Fibroblast of villous mesenchyme (primary cell): ENCODE data around the gene MAGEA11. TPM values are rescaled to one million over a fixed set of nuclear protein-coding genes. Genes with fewer than 3 reads are reported as not detected.

Source experiments
- DNase-seq: peaks from one replicate; pipeline ENCODE4 v3.0.0-alpha.2; 2010; ENCODE audit warnings: low read depth
- H3K4me3 ChIP-seq: 2 replicates; pipeline ENCODE4 v1.5.1; 2011; ENCODE audit warnings: low read depth, mild to moderate bottlenecking, low read length
- total RNA-seq: library from RNA; depleted of rRNA; stranded (reverse); fragments of >200 nt; gene quantifications from 2 replicates; pipeline ENCODE4 v1.2.3, GENCODE V29; 2012
- TF ChIP-seq, protein P1 (sequence below): IDR thresholded peaks from 2 replicates; pipeline ENCODE4 v1.5.1; 2012; ENCODE audit warnings: low read depth, mild to moderate bottlenecking, low read length; ENCODE audit not compliant: insufficient read depth

Gene MAGEA11
- total RNA-seq, 1 donor = not detected

DNA sequence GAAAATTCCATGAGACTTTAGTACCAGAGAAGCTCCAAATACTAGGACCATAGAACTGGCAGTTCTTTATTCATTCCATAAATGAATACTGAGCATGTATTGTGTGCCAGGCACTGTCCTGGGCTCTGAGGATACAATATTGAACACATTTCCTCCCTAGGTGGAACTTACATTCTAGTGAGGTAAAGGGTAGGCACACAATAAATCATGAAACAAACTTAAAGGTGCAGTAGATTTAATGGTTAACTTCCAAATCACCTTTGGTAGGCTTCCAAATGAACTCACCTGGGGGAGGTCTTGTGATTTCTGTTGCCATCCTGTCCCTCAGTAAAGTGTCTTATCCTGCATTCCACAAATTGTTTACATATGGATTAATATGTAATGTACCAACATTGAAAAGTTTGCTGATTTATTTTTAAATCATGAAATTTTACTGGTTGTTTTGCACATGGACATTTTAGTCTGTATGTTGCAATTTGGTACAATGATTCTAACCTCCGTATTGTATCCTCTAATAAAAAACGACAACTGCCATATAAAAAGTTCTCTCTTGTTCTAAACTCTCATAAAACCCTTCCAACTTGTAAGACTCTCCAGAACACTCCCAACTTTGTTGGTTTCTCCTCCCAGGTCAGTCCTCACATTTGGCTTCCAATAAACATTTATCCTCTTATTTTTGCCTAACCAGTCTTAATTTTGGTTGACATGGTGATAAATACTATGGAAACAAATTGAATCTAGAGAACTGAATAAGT is 4.5 kb upstream of the MAGEA11 start:
- TF ChIP-seq, protein P1, sequence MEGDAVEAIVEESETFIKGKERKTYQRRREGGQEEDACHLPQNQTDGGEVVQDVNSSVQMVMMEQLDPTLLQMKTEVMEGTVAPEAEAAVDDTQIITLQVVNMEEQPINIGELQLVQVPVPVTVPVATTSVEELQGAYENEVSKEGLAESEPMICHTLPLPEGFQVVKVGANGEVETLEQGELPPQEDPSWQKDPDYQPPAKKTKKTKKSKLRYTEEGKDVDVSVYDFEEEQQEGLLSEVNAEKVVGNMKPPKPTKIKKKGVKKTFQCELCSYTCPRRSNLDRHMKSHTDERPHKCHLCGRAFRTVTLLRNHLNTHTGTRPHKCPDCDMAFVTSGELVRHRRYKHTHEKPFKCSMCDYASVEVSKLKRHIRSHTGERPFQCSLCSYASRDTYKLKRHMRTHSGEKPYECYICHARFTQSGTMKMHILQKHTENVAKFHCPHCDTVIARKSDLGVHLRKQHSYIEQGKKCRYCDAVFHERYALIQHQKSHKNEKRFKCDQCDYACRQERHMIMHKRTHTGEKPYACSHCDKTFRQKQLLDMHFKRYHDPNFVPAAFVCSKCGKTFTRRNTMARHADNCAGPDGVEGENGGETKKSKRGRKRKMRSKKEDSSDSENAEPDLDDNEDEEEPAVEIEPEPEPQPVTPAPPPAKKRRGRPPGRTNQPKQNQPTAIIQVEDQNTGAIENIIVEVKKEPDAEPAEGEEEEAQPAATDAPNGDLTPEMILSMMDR = no peak
- DNase-seq = no peak
- H3K4me3 ChIP-seq = no peak overlapping the region

DNA sequence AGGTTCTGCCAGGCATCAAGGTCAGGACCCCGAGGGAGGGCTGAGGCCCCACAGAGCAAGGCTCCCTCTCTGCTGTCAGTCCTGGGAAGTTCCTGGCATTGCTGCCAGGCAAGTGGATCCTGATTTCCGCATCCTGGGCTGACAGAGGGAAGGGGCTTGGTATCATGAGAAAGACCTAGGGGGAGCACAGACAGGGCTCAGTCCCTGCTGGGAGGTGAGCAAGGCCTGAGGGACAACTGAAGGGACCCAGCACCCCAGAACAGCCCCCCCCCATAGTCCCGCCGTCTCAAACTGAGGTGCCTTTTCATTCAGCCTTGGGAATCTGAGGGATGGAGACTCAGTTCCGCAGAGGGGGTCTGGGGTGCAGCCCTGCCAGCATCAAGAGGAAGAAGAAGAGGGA is 971 bp downstream of the MAGEA11 start:
- no peak overlapping the region for H3K4me3 ChIP-seq
- TF ChIP-seq, protein P1 = no peak
- no peak for DNase-seq

DNA sequence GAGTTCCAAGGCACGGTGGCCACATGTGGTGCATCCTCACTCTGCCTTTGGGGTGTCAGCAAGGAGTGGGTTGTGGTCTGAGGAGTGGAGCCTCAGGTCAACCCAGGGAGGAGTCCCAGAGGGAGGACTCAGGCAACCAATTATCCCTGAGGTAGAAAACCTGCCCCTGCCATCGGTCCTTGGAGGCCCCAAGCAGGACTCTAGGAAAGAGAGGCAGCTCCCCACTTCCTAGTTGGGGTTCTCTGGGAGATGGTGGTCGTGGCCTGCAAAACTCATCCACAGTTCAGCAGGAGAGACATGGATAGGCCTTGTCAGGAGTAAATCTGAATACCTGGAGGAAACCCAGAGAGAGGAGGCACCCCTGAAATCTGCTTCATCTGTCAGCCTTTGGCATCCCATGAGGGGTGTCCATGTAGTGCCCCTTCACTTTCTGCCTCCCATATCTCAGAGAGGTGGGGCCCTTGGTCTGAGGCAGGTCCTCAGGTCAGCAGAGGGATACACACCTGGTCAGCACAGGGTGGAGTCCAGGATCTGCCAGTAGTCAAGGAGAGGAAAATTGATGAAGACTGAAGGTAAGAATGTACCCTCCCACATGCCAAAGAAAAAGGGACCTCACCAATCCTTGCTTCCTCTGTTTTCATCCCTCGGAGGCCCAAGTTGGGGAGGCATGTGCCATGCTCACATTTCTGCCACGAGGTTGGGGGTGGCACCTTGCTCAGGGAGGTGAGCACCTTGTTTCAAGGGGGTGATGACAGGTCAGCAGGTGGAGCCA is 1.6 kb downstream of the MAGEA11 start:
- no peak for DNase-seq
- H3K4me3 ChIP-seq = no peak overlapping the region
- TF ChIP-seq, protein P1 = no peak

DNA sequence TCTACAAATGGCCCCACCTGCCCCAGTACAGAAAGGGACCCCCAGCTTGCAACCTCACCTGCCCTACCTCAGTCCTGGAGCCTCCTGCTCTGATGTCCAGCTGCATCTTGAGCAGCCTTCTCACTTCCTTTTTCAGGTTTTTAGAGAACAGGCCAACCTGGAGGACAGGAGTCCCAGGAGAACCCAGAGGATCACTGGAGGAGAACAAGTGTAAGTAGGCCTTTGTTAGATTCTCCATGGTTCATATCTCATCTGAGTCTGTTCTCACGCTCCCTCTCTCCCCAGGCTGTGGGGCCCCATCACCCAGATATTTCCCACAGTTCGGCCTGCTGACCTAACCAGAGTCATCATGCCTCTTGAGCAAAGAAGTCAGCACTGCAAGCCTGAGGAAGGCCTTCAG is 3.6 kb downstream of the MAGEA11 start:
- TF ChIP-seq, protein P1 = no peak
- no peak for DNase-seq
- no peak overlapping the region for H3K4me3 ChIP-seq

DNA sequence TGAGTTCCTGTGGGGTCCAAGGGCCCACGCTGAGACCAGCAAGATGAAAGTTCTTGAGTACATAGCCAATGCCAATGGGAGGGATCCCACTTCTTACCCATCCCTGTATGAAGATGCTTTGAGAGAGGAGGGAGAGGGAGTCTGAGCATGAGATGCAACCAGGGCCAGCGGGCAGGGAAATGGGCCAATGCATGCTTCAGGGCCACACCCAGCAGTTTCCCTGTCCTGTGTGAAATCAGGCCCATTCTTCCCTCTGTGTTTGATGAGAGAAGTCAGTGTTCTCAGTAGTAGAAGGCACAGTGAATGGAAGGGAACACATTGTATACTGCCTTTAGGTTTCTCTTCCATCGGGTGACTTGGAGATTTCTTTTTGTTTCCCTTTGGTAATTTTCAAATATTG is 4.8 kb downstream of the MAGEA11 start:
- H3K4me3 ChIP-seq = no peak overlapping the region
- TF ChIP-seq, protein P1 = no peak

DNA sequence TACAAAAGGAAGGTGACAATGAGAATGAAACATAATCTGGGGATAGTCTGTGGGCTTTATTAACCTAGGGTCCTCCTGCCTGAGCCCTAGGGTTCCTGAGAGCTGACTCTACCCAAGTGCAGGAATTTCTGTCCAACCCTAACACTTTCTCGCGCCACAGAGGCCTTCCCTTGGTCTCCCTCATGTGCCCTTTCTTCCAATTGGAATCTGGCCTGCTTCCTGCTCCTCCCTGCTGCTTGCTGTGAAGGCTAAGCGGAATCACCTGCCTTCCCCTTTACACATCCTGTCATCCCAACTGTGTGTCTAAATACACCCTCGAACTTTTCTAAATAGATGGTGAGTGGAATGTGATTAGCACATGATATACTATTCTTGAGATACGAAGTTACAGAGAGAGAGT is 5.9 kb downstream of the MAGEA11 start:
- no peak for DNase-seq
- no peak overlapping the region for H3K4me3 ChIP-seq
- TF ChIP-seq, protein P1 = no peak

More for the DNA sequence above, 4.8 kb downstream of the MAGEA11 start:
- no peak for DNase-seq
